ENCODE data around the gene TSHZ1. TPM values are rescaled to one million over a fixed set of nuclear protein-coding genes. Genes with fewer than 3 reads are reported as not detected.

TSHZ1 gene
- 3.3 and 4.8 TPM in 2 replicates for total RNA-seq

DNA sequence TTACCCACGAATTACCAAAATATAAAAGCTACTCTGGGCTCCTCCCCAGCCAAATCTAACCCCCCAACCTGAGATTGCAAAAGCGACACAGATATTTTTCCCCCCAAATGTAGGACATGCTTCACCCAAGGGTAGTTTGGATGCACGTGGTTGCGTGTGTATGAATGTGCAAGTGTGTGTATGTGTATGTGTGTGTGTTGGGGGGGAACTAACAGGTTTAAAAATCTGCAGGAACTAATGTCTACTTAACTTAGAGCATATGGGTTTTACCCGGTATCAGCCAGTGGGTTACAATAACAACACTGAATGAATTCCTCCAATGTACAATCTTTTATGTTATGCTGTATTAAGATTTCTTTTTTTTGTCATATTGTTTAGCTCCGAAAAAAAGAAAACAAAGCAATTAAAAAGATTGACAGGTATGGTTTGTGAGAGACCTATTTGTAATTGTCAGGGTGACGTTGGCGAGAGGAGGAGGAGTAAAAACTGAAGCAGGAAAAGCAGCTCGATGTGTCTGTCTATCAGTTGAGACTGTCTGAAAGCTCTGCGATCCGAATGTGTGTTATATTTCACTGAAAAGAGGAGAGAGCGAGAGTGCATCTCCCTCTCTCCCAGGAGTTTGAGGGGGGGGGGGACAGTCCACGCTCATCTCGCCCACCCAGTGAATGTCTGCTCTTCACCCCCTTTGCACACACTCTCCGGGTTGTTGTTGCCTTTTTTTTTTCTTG, at the start of gene TSHZ1:
TSS of gene TSHZ1 (plus strand) at position 524 of the 728 bp plus-strand sequence. CDS start 1,080 bp downstream, outside the sequence.

GRCh38 chr18:75209129-75209950, 1.3 kb upstream of the TSHZ1 start, which contains the start of gene PTGR3:
Gene PTGR3 (minus strand): TSS chr18:75209139. CDS start chr18:75209058, 81 bp downstream.

Other genes with a start within 250 kb of the TSHZ1 start
- 7.7 and 13.2 TPM in 2 replicates for gene PTGR3, start 1.7 kb upstream of the TSHZ1 start, total RNA-seq
- gene SMIM21, start 216.9 kb downstream of the TSHZ1 start, total RNA-seq: not detected in 2 replicates

Data from smooth muscle cell of the umbilical artery (primary cell).